ENCODE measurements around the gene WNT10A. TPM values are rescaled to one million over a fixed set of nuclear protein-coding genes. Genes with fewer than 3 reads are reported as not detected.

Gene WNT10A
- total and polyA plus RNA-seq, 2 of the 8 experiments (the other 6 are each of a cell fraction or from before 2014, with no cell fraction given), result 0.05 TPM; not detected in 1

- Histone ChIP-seq H3K4me2 (ENCODE audit: insufficient read depth in 1 of 2, low read depth in 2 of 2, low read length in 2 of 2) (no peak overlapping the region; a peak in 1 of 4 replicates), H3K56ac (replicated peaks; ENCODE audit: insufficient read length, low read depth, low read length) (no peak overlapping the region), H3K79me1 (ENCODE audit: low read depth, low read length) (no peaks in the 10 kb centered on the region), H3K79me2 (ENCODE audit: control insufficient read depth in 1 of 2, insufficient read depth in 2 of 2, low read length in 2 of 2) (no peaks in the 10 kb centered on the region), H2BK20ac (ENCODE audit: low read length) (no peak overlapping the region), H3K23ac (ENCODE audit: insufficient read length) (no peak overlapping the region), H3K18ac (ENCODE audit: extremely low read depth, low read length) (no peak overlapping the region), H3K27ac (ENCODE audit: low read depth, low read length) (no peak overlapping the region), H3K36me3 (ENCODE audit: control insufficient read depth in 2 of 4, insufficient read depth in 4 of 4, low read length in 3 of 4) (peaks cover 0 to 2% (median 0%) of the 10 kb centered on the region in 4 experiments; a peak in 1 of 8 replicates), H3K27me3 (replicated peaks in 1 of 4; ENCODE audit: control insufficient read depth in 3 of 4, extremely low read depth in 1 of 4, insufficient read depth in 3 of 4, low read length in 3 of 4) (peaks cover 82 to 92% (median 88%) of the 10 kb centered on the region in 4 experiments), H2BK120ac (replicated peaks; ENCODE audit: low read depth, low read length) (no peak overlapping the region), H2AFZ (ENCODE audit: low read length) (no peak overlapping the region), H3K9me3 (ENCODE audit: insufficient read depth in 2 of 2, low read depth in 1 of 2, low read length in 1 of 2) (no peaks in the 10 kb centered on the region), H2BK5ac (ENCODE audit: low read depth, low read length) (no peak overlapping the region), H3K4me3 (ENCODE audit: extremely low read depth in 1 of 4, insufficient read depth in 2 of 4, low read depth in 3 of 4, low read length in 4 of 4) (no peak overlapping the region), H2BK12ac (ENCODE audit: low read depth, low read length) (0 out of 2 replicates have a peak overlapping the region, but pooled peaks have one; percentile 39), H2AK5ac (ENCODE audit: low read depth, low read length) (no peak overlapping the region), H3K4me1 (replicated peaks in 1 of 4; ENCODE audit: control insufficient read depth in 3 of 4, insufficient read depth in 4 of 4, low read length in 3 of 4) (peaks cover 16 to 52% (median 29%) of the 10 kb centered on the region in 4 experiments), H4K8ac (ENCODE audit: extremely low read depth, insufficient read depth, low read length) (no peak overlapping the region), H2BK15ac (ENCODE audit: low read length) (no peak overlapping the region), H3K14ac (ENCODE audit: insufficient read length) (no peak overlapping the region), H3K9ac (replicated peaks in 1 of 4; ENCODE audit: extremely low read depth in 1 of 4, low read depth in 3 of 4, low read length in 3 of 4) (no peak overlapping the region), H4K91ac (replicated peaks; ENCODE audit: insufficient read length, low read length) (no peak overlapping the region), H4K5ac (ENCODE audit: insufficient read length, low read depth, low read length) (no peak overlapping the region), H3K4ac (replicated peaks; ENCODE audit: insufficient read length, low read depth, low read length) (no peak overlapping the region), H4K20me1 (replicated peaks in 1 of 2; ENCODE audit: control insufficient read depth in 1 of 2, insufficient read depth in 2 of 2, low read length in 2 of 2) (peaks cover 11 to 17% of the 10 kb centered on the region in 2 experiments), H3K23me2 (ENCODE audit: low read depth, low read length) (peaks cover 5% of the 10 kb centered on the region; the same call in 1 of the 2 replicates)
- WGBS, 2 experiments (ENCODE audit: extremely low coverage in 1 of 2, insufficient coverage in 1 of 2, insufficient read length in 1 of 2, insufficient replicate concordance in 2 of 2, low coverage in 1 of 2, low lambda C conversion rate in 2 of 2, missing lambda C conversion rate in 1 of 2), result 17% methylated on average over 1 of the region's 1 CpG; no CpG with 5 or more reads in 1 of the 2 experiments
- POLR2A ChIA-PET (ENCODE audit: partially characterized antibody), result no interaction called here
- no peak for DNase-seq (ENCODE audit: low read depth in 1 of 2, low spot score in 2 of 2)
- CTCF ChIA-PET (ENCODE audit: partially characterized antibody), result interaction anchor here (1.0 to 3.0 kb wide), 5 partner anchors 19 to 138 kb away, joined by 3 to 35 read pairs (median 6); no protein-coding TSS in a partner anchor
- no peak for FAIRE-seq
- no peak for TF ChIP-seq BRCA1 (IDR thresholded peaks at IDR 0.05; ENCODE audit: low read depth, low read length)
- TF ChIP-seq NANOG (IDR thresholded peaks at IDR 0.05; ENCODE audit: insufficient read depth, low read depth, low read length, poor library complexity, severe bottlenecking), result no peak
- TF ChIP-seq SIN3A (conservative IDR thresholded peaks at IDR 0.05 in 1 of 2, IDR thresholded peaks at IDR 0.05 in 1 of 2; ENCODE audit: low read depth in 1 of 2, low read length in 2 of 2), result no peak
- TF ChIP-seq GTF2F1 (IDR thresholded peaks at IDR 0.05; ENCODE audit: borderline replicate concordance, low read depth, low read length), result no peak
- TF ChIP-seq CEBPB (IDR thresholded peaks at IDR 0.05; ENCODE audit: low read depth, low read length), result no peak
- TF ChIP-seq CTBP2 (IDR thresholded peaks at IDR 0.05; ENCODE audit: borderline replicate concordance, insufficient read depth, insufficient read length, low read length), result no peak
- no peak for TF ChIP-seq TCF12 (IDR thresholded peaks at IDR 0.05; ENCODE audit: low read depth, low read length)
- no peak for TF ChIP-seq TEAD4 (IDR thresholded peaks at IDR 0.05; ENCODE audit: low read depth, low read length)
- TF ChIP-seq E2F6 (IDR thresholded peaks at IDR 0.05), result no peak
- TF ChIP-seq JUN (IDR thresholded peaks at IDR 0.05; ENCODE audit: low read depth, low read length), result no peak
- TF ChIP-seq YY1 (IDR thresholded peaks at IDR 0.05; ENCODE audit: low read depth, low read length), result no peak
Observed at GRCh38 chr2:218856896-218857243, 23.8 kb upstream of the WNT10A start.

Data from H1 (cell line).